ENCODE data around the gene EXOSC2. TPM values are rescaled to one million over a fixed set of nuclear protein-coding genes. Genes with fewer than 3 reads are reported as not detected.
A peak's percentile ranks its signal among the peaks of the same experiment; 100 is the strongest.

The EXOSC2 gene
- total and polyA plus RNA-seq, 3 donors from 2014 or later = 15.3 to 24.7 (median 20.3) TPM

DNA sequence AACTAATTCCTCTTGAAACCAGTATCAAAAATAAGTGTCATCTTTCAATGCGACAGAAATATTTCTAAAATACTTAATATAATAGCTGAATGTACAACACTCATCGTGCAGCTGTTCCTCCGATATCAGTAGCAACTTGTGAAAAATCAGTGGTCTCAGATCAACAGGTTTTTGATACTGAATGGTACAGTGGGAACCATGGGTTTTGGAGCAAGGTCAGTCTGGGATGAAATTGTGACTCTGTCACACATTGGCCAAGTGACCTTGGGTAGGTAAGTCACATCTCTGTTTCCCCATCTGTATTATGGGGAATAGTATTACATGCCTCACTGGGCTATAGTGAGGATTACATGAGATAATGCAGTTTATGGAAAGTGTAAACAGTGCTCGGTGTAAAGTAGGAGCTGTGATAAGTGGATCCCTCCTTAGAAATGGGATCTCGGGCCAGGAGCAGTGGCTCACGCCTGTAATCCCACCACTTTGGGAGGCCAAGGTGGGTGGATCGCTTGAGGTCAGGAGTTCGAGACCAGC lies 17.3 kb downstream of the EXOSC2 start:
- intact Hi-C loops (cut with DNase I; ENCODE audit: low total_unique reads) = no loop called here
- no peaks in the 10 kb centered on the region for H3K9me3 ChIP-seq
- no peaks in the 10 kb centered on the region for H3K27me3 ChIP-seq
- H3K36me3 ChIP-seq (ENCODE audit: low read depth, missing control alignments) = no peaks in the 10 kb centered on the region
- TF ChIP-seq POLR2A (IDR thresholded peaks at IDR 0.05) = no peak
- TF ChIP-seq, protein P1, sequence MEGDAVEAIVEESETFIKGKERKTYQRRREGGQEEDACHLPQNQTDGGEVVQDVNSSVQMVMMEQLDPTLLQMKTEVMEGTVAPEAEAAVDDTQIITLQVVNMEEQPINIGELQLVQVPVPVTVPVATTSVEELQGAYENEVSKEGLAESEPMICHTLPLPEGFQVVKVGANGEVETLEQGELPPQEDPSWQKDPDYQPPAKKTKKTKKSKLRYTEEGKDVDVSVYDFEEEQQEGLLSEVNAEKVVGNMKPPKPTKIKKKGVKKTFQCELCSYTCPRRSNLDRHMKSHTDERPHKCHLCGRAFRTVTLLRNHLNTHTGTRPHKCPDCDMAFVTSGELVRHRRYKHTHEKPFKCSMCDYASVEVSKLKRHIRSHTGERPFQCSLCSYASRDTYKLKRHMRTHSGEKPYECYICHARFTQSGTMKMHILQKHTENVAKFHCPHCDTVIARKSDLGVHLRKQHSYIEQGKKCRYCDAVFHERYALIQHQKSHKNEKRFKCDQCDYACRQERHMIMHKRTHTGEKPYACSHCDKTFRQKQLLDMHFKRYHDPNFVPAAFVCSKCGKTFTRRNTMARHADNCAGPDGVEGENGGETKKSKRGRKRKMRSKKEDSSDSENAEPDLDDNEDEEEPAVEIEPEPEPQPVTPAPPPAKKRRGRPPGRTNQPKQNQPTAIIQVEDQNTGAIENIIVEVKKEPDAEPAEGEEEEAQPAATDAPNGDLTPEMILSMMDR (IDR thresholded peaks at IDR 0.05) = no peak
- H3K27ac ChIP-seq = no peak overlapping the region
- H3K4me3 ChIP-seq = no peak overlapping the region
- DNase-seq = no peak
- H3K4me1 ChIP-seq = peaks cover 18% of the 10 kb centered on the region
- 89 to 92% methylated on average over 8 of the region's 8 CpGs for WGBS, 2 donors

DNA sequence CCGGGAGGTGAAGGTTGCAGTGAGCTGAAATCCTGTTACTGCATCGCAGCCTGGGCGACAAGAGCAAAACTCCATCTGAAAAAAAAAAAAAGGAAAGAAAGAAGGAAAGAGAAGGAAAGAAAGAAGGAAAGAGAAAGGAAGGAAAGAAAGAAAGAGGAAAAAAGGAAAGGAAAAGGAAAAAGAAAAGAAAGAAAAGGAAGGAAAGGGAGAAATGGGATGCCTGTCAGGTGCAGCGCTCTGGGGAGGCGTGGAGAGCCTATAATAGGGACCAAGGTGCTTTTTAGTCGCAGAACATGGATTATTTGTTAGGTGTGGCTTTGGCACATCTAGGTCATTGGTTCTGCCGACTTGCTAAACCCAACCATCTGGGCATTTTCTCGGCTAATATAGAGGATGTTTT lies 17.9 kb downstream of the EXOSC2 start:
- intact Hi-C loops (cut with DNase I; ENCODE audit: low total_unique reads) = no loop called here
- 76 to 79% methylated on average over 8 of the region's 8 CpGs for WGBS, 2 donors

DNA sequence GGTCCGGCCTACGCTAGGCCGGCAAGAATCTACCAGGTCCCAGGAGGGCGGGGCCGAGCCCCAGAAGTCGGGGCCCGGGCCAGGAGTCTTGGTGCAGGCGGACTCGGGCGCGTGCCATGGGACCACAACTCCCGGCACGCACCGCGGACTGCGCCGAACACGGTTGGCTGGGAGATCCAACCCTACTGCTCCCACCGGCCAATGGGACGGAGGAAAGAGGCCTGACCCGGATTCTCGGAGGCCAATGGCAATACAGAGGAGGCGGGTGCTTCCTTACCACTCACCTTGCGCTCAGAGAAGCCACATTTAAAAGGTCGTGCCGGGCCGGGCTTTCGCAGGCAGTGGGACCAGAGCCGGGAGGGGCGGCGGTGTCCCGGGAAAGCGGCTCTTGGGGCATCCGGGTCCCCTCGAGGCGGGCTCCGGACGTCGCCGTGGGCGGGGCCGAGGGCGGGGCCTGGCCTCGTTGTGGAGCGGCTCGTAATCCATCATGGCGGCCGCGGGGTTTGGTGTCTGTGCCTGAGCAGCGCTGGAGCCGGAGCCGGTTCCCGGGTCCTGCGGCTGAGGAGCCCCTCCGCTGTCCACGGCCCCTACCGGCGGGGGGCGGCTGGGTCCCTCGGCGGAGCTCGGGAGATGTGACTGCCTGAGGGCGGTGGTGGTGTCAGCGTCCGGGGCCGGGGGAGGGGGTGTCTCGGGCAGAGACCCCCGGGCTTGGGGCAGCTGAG lies 19.1 kb downstream of the EXOSC2 start:
- Histone ChIP-seq H3K27ac (peak overlapping the region; percentile 97 to 100), H3K4me3 (peak overlapping the region; percentile 77 to 98), H3K36me3 (ENCODE audit: low read depth, missing control alignments) (no peaks in the 10 kb centered on the region), H3K9me3 (no peaks in the 10 kb centered on the region), H3K27me3 (no peaks in the 10 kb centered on the region), H3K4me1 (peaks cover 26% of the 10 kb centered on the region)
- intact Hi-C loops (cut with DNase I; ENCODE audit: low total_unique reads) = no loop called here
- TF ChIP-seq, protein P1 (IDR thresholded peaks at IDR 0.05) = no peak
- TF ChIP-seq POLR2A (IDR thresholded peaks at IDR 0.05) = peak; percentile 18
- 0% methylated on average over 12 to 50 of the region's 68 CpGs for WGBS, 2 donors
- peak; percentile 99 for DNase-seq

More for the DNA sequence above, 17.9 kb downstream of the EXOSC2 start:
- no peak for DNase-seq
- Histone ChIP-seq H3K9me3 (no peaks in the 10 kb centered on the region), H3K4me3 (no peak overlapping the region), H3K4me1 (peaks cover 23% of the 10 kb centered on the region), H3K36me3 (ENCODE audit: low read depth, missing control alignments) (no peaks in the 10 kb centered on the region), H3K27me3 (no peaks in the 10 kb centered on the region), H3K27ac (no peak overlapping the region)
- TF ChIP-seq, protein P1 (IDR thresholded peaks at IDR 0.05) = no peak
- TF ChIP-seq POLR2A (IDR thresholded peaks at IDR 0.05) = no peak

DNA sequence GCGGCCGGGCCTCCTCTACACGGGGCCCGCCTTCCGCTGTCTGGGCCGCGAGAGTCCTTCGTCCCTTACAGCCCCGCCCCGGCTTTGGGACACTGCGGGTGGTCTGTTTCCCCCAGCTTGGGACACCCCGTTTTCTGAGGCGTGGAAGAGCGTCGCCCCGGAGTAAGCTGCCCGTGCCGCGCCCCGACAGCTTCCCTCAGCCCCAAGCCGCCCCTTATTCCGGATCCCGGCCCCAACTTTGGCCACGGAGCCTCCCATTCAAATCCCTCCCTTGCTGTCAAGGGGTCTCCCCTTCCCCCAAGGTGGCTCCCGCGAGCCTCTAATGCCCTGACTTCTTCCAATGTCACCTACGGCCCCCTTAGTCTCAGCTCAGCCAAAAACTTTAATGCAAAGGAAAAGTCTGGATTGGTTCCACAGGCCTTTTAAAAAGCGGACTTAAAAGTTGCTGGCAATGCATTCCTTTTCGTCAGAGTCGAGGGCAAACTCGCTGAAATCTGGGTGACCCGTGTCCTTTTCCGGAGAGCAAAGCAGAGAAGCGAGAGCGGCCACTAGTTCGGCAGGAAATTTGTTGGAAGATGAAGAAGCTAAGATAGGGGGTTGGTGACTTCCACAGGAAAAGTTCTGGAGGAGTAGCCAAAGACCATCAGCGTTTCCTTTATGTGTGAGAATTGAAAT lies 19.8 kb downstream of the EXOSC2 start:
- H3K36me3 ChIP-seq (ENCODE audit: low read depth, missing control alignments) = no peaks in the 10 kb centered on the region
- intact Hi-C loops (cut with DNase I; ENCODE audit: low total_unique reads) = no loop called here
- H3K27ac ChIP-seq = peak overlapping the region; percentile 97 to 100
- peak; percentile 56 for DNase-seq
- peak overlapping the region; percentile 77 to 98 for H3K4me3 ChIP-seq
- TF ChIP-seq, protein P1 (IDR thresholded peaks at IDR 0.05) = no peak
- no peak for TF ChIP-seq POLR2A (IDR thresholded peaks at IDR 0.05)
- peaks cover 26% of the 10 kb centered on the region for H3K4me1 ChIP-seq
- no peaks in the 10 kb centered on the region for H3K27me3 ChIP-seq
- WGBS, 2 donors = 0 to 1% methylated on average over 23 of the region's 37 CpGs
- no peaks in the 10 kb centered on the region for H3K9me3 ChIP-seq

All from testis (tissue), 3 donors.